IgD-negative memory B cell (primary cell): ENCODE results near the gene NT5DC4. TPM values are rescaled to one million over a fixed set of nuclear protein-coding genes. Genes with fewer than 3 reads are reported as not detected.

ENCODE experiments used
- H3K27ac Mint-ChIP-seq, 3 donors: one replicate each; pipeline ENCODE4 v1.8.0; 2020 to 2022; ENCODE audit warnings: mild to moderate bottlenecking in 3 of 3, mixed read lengths in 3 of 3, moderate library complexity in 1 of 3
- H3K27me3 Mint-ChIP-seq: one replicate; pipeline ENCODE4 v1.8.0; 2021; ENCODE audit warnings: mixed read lengths
- H3K36me3 Mint-ChIP-seq: one replicate; pipeline ENCODE4 v1.8.0; 2020; ENCODE audit warnings: mild to moderate bottlenecking, mixed read lengths
- H3K4me1 Mint-ChIP-seq, 3 donors: one replicate each; pipeline ENCODE4 v1.8.0; 2020 to 2022; ENCODE audit warnings: mixed read lengths in 3 of 3, mild to moderate bottlenecking in 1 of 3
- H3K4me3 Mint-ChIP-seq, 4 donors: one replicate each; pipeline ENCODE4 v1.8.0; 2020 to 2022; ENCODE audit warnings: mild to moderate bottlenecking in 4 of 4, mixed read lengths in 4 of 4, moderate library complexity in 3 of 4
- H3K9me3 Mint-ChIP-seq, 3 donors: one replicate each; pipeline ENCODE4 v1.8.0; 2020 to 2021; ENCODE audit warnings: mixed read lengths in 3 of 3, mild to moderate bottlenecking in 1 of 3
- polyA plus RNA-seq: library from polyadenylated mRNA; unstranded; fragments of 300-500 nt; fragmentation: Illumina TruSeq; gene quantifications from one replicate; pipeline ENCODE4 v1.2.3, GENCODE V29; 2021

The NT5DC4 gene
- polyA plus RNA-seq, 1 donor from 2014 or later, result not detected

DNA sequence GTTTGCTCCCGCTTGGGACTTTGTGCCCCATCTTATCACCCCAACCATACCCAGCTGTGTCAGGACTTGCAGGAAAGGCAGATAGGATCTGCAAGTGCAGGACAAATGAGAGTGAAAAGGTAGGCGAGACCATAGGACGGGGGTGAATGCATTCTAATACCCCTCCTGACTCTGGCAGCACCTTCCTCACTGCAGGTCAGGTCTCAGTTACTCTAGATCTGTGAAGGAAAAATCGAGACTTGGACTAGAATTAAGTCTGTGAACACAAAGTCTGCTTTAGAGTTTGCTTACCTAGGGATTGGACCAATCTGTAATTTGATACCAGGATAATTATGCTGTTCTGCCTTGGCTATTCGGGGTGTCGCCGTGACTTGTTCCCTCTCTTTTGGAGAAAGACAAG lies 19.7 kb downstream of the NT5DC4 start:
- no peaks in the 10 kb centered on the region for H3K4me1 Mint-ChIP-seq
- H3K27me3 Mint-ChIP-seq, result no peaks in the 10 kb centered on the region
- H3K9me3 Mint-ChIP-seq, result no peaks in the 10 kb centered on the region
- H3K36me3 Mint-ChIP-seq, result peaks cover 6% of the 10 kb centered on the region
- H3K27ac Mint-ChIP-seq, result no peak overlapping the region
- no peak overlapping the region for H3K4me3 Mint-ChIP-seq

DNA sequence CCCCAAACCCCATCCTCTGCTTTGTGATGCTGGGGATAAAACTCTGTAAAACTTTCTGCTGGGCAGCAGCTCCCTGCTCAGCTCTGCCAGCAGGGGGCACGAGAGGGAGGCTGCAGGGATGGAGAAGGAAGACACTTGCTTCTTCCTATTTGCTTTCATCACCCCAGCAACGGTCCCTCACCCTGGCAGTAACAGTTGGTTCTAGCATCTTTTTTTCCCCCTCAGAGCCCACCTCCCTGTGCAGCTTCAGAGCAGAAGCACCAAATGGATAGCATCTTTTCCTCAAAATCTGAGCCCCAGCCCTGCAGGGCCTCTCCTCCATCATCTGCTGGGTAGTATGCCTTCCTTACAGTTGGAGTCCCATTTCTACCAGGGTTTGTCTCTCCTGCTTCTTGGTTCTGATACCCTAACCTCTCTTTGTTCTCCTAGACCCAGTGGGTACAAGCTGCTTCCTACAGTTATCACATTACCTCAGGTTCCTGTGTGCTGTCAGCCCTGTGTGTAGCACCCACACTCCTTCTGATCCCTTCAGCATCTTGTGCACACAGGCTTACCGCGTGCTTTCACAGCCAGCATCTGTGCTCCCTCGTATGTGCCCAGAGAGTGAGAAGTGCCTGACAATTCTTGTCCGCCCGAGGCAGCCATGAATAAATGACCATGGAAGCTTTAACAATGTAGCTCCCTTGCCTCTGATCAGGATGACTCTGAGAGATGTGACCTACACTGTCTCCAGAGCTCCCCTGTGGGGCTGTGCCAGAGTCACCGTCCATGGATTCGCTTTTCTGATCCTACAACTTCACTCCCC lies 29.1 kb downstream of the NT5DC4 start:
- no peaks in the 10 kb centered on the region for H3K27me3 Mint-ChIP-seq
- H3K4me1 Mint-ChIP-seq, result peaks cover 0 to 9% (median 9%) of the 10 kb centered on the region in 3 donors
- H3K27ac Mint-ChIP-seq, result peak overlapping the region in 1 of 3 donors; percentile 4
- no peaks in the 10 kb centered on the region for H3K36me3 Mint-ChIP-seq
- H3K9me3 Mint-ChIP-seq, result no peaks in the 10 kb centered on the region
- peak overlapping the region in 1 of 4 donors; percentile 34 for H3K4me3 Mint-ChIP-seq

DNA sequence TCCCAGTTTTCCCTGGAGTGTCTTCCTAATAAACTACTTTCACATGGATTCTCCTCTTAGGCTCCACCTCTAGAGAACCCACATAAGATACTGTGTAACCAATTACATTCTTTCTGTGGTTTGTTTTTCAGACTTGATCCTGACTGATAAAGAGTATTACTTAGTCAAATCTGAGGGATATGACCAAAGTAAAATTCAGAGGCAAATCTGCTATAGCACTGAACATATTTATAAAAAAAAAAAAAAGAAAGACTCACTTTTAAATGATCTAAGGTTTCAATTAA lies 29.7 kb downstream of the NT5DC4 start:
- H3K27ac Mint-ChIP-seq, result peak overlapping the region in 1 of 3 donors; percentile 4
- no peaks in the 10 kb centered on the region for H3K9me3 Mint-ChIP-seq
- no peaks in the 10 kb centered on the region for H3K27me3 Mint-ChIP-seq
- H3K4me1 Mint-ChIP-seq, result peaks cover 0 to 9% (median 9%) of the 10 kb centered on the region in 3 donors
- no peak overlapping the region for H3K4me3 Mint-ChIP-seq
- H3K36me3 Mint-ChIP-seq, result no peaks in the 10 kb centered on the region

DNA sequence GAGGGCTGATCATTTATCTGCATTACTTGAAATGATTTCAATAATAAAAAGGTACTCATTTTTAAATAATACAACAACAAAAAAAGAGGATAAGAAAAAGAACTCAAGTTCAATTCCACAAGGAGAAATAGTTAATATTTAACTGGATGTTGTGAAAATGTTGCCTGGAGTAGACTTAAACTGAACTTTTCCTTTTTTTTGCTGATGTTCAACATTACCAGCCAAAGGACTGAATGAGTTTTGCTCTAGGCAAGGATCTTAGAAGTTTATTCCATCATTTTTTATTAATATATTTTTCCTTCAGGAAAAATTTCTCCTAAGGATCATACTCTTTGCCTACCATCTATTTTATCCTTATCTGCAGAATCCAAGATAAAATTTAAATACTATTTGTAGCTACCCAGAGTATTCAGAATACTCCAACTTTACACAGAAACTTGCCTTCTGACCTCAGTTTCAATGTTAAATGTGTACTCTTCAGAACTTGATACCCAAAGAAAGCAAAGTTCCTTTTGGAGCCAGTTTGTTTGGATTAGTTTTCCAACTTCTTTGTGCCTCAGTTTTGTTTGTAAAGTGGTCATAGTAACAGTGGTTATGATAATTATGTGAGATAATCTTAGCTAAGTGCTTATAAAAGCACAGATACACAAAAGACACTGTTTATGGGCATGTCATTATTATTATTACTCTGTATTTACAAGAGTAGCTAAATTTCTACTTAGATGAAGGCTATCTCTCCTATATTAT lies 30.8 kb downstream of the NT5DC4 start:
- no peaks in the 10 kb centered on the region for H3K27me3 Mint-ChIP-seq
- H3K9me3 Mint-ChIP-seq, result no peaks in the 10 kb centered on the region
- no peaks in the 10 kb centered on the region for H3K36me3 Mint-ChIP-seq
- H3K27ac Mint-ChIP-seq, result no peak overlapping the region
- peaks cover 6 to 14% (median 11%) of the 10 kb centered on the region in 3 donors for H3K4me1 Mint-ChIP-seq
- no peak overlapping the region for H3K4me3 Mint-ChIP-seq

DNA sequence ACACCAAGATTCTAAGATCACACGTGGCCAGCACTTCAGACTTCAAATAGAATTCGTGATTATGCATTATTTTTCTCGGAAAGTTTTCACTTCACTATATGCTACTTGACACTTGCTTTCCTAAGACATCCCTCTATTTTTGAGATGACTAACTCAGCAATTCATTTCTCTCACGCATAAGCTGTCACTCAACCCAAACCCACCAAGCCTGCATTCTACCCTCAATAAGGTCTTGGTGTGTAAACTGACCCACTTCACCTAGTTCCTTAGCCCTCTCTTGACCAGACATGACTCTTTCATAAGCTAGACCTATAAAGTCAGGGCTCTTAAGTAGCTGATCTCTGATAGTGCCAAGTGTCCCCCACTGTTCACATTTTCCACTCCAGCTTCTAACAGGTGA lies 31.8 kb downstream of the NT5DC4 start:
- Mint-ChIP-seq H3K9me3 (no peaks in the 10 kb centered on the region), H3K36me3 (no peaks in the 10 kb centered on the region), H3K27ac (no peak overlapping the region), H3K27me3 (no peaks in the 10 kb centered on the region), H3K4me3 (no peak overlapping the region), H3K4me1 (peaks cover 6 to 16% (median 11%) of the 10 kb centered on the region in 3 donors)

DNA sequence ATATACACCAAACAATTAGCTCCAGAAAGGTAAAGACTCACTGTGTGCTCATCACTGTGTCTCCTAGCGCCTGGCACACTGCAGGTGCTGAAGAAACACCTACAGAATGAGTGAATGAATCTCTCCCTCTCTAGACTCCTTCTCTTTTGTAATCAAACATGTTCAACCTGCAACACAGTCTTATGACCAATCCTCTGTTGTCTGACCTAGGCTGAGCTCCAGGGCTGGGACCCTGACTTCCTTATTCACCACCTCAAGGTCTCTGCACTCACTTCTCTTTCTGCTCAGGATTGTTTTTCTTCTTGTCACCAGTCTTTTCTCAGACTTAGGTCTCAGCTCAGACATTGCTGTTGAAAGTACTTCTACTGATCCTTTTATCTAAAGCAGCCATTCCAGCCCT lies 33.7 kb downstream of the NT5DC4 start:
- no peaks in the 10 kb centered on the region for H3K36me3 Mint-ChIP-seq
- no peaks in the 10 kb centered on the region for H3K9me3 Mint-ChIP-seq
- H3K4me3 Mint-ChIP-seq, result no peak overlapping the region
- H3K27me3 Mint-ChIP-seq, result no peaks in the 10 kb centered on the region
- H3K27ac Mint-ChIP-seq, result no peak overlapping the region
- H3K4me1 Mint-ChIP-seq, result peaks cover 6 to 16% (median 11%) of the 10 kb centered on the region in 3 donors

DNA sequence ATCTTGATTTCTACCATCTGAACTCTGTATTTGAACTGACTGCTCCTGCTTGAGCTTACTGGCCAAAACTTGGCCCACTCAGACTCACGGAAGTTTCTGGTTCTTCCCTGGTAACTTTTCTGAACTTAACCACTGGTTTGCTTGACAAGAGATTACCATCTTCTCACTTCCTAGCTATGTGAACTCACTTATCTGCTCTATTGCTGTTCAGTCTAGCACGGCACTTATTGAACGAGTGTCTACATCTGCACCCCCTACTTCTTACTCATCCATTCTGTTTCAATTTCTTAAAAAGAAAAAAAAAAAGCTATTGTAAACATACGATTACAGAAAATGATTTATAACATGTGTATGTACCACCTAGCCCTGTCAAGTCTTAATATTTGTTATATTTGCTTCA lies 34.6 kb downstream of the NT5DC4 start:
- H3K36me3 Mint-ChIP-seq, result no peaks in the 10 kb centered on the region
- peaks cover 5 to 11% (median 6%) of the 10 kb centered on the region in 3 donors for H3K4me1 Mint-ChIP-seq

DNA sequence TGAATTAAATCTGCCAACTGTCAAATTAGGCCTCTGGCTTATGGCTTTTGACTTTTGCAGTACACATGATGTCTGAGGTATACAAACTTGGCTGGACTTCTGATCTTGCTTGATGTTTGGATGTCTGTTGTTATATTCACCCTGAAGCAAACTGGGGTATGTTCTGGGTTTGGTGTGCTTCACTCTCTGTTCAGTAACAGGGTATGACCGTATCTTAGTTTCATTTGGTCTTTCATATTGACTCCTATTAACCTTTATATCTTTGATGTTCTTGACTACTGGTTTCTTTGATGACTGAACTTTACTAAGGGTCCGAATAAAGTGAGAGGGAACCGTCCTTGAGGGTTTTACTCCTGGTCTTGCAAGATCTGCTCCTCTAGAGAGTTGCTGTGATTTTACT lies 35.4 kb downstream of the NT5DC4 start:
- no peak overlapping the region for H3K4me3 Mint-ChIP-seq
- H3K36me3 Mint-ChIP-seq, result no peaks in the 10 kb centered on the region
- no peaks in the 10 kb centered on the region for H3K27me3 Mint-ChIP-seq
- no peak overlapping the region for H3K27ac Mint-ChIP-seq
- H3K9me3 Mint-ChIP-seq, result no peaks in the 10 kb centered on the region
- H3K4me1 Mint-ChIP-seq, result peaks cover 5 to 11% (median 6%) of the 10 kb centered on the region in 3 donors

More for the DNA sequence above, 34.6 kb downstream of the NT5DC4 start:
- H3K27me3 Mint-ChIP-seq, result no peaks in the 10 kb centered on the region
- no peaks in the 10 kb centered on the region for H3K9me3 Mint-ChIP-seq
- H3K4me3 Mint-ChIP-seq, result no peak overlapping the region
- no peak overlapping the region for H3K27ac Mint-ChIP-seq

DNA sequence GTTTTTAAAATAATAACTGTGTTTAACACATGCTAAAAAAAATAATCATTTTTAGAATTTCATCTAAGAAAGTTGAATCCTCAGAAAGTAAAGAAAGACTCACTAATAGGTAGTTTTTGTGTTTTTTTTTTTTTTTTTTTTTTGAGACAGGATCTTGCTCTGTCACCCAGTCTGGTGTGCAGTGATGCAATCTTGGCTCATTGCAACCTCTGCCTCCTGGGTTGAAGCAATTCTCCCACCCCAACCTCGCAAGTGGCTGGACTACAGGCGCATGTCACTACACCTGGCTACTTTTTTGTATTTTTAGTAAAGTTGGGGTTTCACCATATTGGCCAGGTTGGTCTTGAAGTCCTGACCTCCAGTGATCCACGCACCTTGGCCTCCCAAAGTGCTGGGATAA lies 36.4 kb downstream of the NT5DC4 start:
- Mint-ChIP-seq H3K4me3 (no peak overlapping the region), H3K27me3 (no peaks in the 10 kb centered on the region), H3K27ac (no peak overlapping the region), H3K36me3 (no peaks in the 10 kb centered on the region), H3K9me3 (no peaks in the 10 kb centered on the region), H3K4me1 (peaks cover 5 to 11% (median 6%) of the 10 kb centered on the region in 3 donors)

DNA sequence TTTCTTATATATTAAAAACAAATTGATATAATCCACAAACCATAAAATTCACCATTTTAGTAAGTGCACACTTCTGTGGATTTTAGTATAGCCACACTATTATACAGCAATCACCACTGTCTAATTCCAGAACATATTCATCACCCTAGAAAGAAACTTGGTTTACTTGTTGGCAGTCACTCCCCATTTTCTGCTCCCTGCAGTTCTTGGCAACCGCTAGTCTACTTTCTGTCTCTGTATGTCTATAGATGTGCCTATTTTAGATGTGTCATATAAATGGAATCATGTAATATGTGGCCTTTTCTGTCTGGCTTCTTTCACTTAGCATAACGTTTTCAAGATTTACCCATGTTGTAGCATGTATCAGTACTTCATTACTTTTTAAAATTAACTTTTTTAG lies 37.9 kb downstream of the NT5DC4 start:
- no peak overlapping the region for H3K27ac Mint-ChIP-seq
- H3K27me3 Mint-ChIP-seq, result no peaks in the 10 kb centered on the region
- peaks cover 9 to 12% (median 11%) of the 10 kb centered on the region in 3 donors for H3K4me1 Mint-ChIP-seq
- H3K4me3 Mint-ChIP-seq, result no peak overlapping the region
- no peaks in the 10 kb centered on the region for H3K9me3 Mint-ChIP-seq
- H3K36me3 Mint-ChIP-seq, result no peaks in the 10 kb centered on the region

DNA sequence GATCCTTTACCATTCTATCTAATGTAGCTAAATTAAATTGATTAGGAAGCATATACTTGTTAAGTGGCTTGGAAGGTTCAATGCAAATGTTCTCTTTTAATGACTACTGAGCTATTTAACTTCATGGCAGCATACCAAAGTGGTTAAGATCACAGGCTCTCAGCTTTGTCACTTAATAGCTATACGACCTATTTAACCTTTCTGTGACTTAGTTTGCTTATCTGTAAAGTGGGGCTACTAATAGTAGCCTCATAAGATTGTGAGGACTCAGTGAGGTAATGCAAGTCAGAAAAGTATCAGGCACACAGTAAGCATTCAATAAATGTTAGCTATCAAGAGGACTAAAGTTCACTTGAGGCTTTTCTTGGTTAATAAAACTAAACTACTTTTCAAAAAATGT lies 39.3 kb downstream of the NT5DC4 start:
- no peaks in the 10 kb centered on the region for H3K9me3 Mint-ChIP-seq
- no peak overlapping the region for H3K4me3 Mint-ChIP-seq
- H3K27me3 Mint-ChIP-seq, result no peaks in the 10 kb centered on the region
- no peaks in the 10 kb centered on the region for H3K36me3 Mint-ChIP-seq
- H3K27ac Mint-ChIP-seq, result no peak overlapping the region
- peaks cover 10 to 20% (median 12%) of the 10 kb centered on the region in 3 donors for H3K4me1 Mint-ChIP-seq

DNA sequence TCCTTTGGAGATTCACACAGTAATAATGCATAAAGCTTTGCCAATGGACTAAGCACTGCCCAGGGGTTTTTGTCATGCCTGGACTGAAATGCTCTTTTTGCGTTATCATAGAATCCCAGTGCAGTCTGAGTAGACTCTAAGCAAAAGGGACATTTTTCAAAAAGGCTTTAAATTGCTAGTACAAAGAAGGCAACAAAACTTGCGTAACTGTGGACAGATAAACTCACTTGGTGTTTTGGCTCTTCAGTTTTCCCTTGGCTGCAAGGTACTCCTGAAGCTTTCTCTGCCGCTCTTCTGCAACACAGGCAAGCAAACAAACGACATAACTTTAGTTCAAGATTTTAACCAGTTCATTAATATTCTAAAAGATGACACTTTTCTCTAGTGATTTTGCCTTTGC lies 41.5 kb downstream of the NT5DC4 start:
- Mint-ChIP-seq H3K4me1 (peaks cover 3 to 22% (median 14%) of the 10 kb centered on the region in 3 donors), H3K27ac (no peak overlapping the region), H3K4me3 (no peak overlapping the region), H3K9me3 (no peaks in the 10 kb centered on the region), H3K27me3 (no peaks in the 10 kb centered on the region), H3K36me3 (no peaks in the 10 kb centered on the region)

DNA sequence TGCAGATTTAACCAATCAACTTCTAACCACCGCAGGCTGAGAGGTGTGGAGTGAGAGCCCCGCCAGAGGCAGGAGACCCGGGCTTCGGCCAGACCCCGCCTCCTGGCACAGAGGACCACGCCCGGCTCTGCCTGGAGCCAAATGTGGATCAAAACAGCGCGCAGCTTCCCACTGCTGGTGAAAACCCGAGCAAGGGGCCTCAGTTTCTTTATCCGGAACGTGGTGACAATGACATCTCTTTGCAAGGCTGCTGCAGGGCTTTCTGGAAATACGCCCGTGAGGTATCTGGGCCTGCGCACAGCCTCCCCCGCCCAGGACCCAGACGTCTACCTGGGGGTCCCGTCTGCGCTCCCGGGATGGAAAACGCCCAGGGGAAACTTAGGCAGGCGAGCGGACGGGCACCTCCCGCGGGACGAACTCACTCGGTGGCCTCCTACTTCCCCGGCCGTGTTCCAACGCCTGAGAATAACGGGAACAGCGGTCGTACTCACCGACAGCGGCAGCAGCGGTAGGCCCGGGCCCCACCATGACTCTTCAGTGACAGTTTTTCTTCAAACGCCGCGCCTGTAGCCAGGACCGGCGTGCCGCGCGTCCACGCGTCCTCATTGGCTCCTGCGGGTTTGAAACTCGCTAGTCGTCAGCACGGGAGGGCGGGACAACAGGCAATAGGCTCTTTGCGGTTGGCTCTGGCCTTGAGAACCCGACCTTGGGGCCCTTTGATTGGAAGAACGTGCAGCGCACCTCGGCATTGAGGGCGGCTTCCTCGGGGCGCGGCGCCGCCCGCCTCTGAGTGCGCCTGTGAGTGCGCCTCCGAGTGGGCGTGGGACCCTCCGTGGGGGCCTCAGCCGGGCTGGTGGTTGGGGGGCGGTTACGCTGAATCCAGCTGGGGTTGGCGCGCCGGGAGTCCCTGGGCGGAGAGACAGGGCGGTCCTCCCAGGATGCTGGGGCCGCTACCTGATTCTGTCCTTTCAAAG lies 43.5 kb downstream of the NT5DC4 start, which contains the start of gene CKAP2L:
Gene CKAP2L (minus strand): TSS at position 539 of the 974 bp plus-strand sequence. CDS start 11 bp downstream, at position 528.
- Mint-ChIP-seq H3K27me3 (no peaks in the 10 kb centered on the region), H3K9me3 (no peaks in the 10 kb centered on the region), H3K36me3 (no peaks in the 10 kb centered on the region), H3K27ac (peak within 1 kb of the TSS; percentile 18 to 86 (median 70)), H3K4me3 (peak within 1 kb of the TSS; percentile 90 to 99 (median 98)), H3K4me1 (peaks cover 18 to 33% (median 23%) of the 10 kb centered on the region in 3 donors)

DNA sequence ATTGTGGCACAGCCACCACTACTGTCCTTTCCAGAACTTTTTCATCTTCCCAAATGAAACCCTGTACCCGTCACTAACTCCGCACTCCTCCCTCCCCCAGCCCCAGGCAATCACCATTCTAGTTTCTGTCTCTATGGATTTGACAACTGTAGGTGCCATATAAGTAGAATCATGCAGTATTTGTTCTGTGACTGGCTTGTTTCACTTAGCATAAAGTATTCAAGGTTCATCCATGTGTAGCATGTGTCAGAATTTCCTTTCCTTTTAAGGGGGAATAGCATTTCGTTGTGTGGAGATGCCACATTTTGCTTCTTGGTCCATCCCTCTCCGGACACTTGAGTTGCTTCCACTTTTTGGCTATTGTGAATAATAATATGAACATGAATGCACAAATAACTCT lies 44.4 kb downstream of the NT5DC4 start:
- Mint-ChIP-seq H3K4me1 (peaks cover 21 to 33% (median 30%) of the 10 kb centered on the region in 3 donors), H3K9me3 (no peaks in the 10 kb centered on the region), H3K4me3 (peak overlapping the region; percentile 90 to 99 (median 98)), H3K27me3 (no peaks in the 10 kb centered on the region), H3K27ac (peak overlapping the region in 2 of 3 donors; percentile 18 to 70), H3K36me3 (no peaks in the 10 kb centered on the region)
